Psoas muscle (tissue), 8 donors: ENCODE measurements around the gene RTP2. TPM values are rescaled to one million over a fixed set of nuclear protein-coding genes. Genes with fewer than 3 reads are reported as not detected.

Source experiments
- ATAC-seq, 4 donors: fragments of 200-7000 bp; cut with Tn5 transposase; one replicate each; pipeline ENCODE4 v1.9.1; 2020; ENCODE audit warnings: moderate library complexity in 3 of 4, mild to moderate bottlenecking in 2 of 4
- DNase-seq, 2 donors: peaks; one replicate each; pipeline ENCODE4 v3.0.0-alpha.2; 2020
- H3K27ac ChIP-seq: fragments of 200-600 bp; one replicate; pipeline ENCODE4 v1.8.0; 2022
- H3K27me3 ChIP-seq, 3 donors: fragments of 200-600 bp in 1 of 3; one replicate each; pipeline versions ENCODE4 v1.6.1 to v1.8.0; 2013 to 2022; ENCODE audit warnings: low read length in 2 of 3, mild to moderate bottlenecking in 2 of 3, moderate library complexity in 1 of 3; ENCODE audit not compliant: insufficient read depth in 3 of 3
- H3K36me3 ChIP-seq, 2 donors: fragments of 200-600 bp in 1 of 2; one replicate each; pipeline versions ENCODE4 v1.6.1 to v1.8.0; 2013 to 2022; ENCODE audit warnings: low read depth in 1 of 2, mild to moderate bottlenecking in 1 of 2, moderate library complexity in 1 of 2; ENCODE audit not compliant: insufficient read depth in 1 of 2
- H3K4me1 ChIP-seq: fragments of 200-600 bp; one replicate; pipeline ENCODE4 v1.8.0; 2022
- H3K4me3 ChIP-seq: fragments of 200-600 bp; one replicate; pipeline ENCODE4 v1.8.0; 2022; ENCODE audit warnings: mild to moderate bottlenecking
- H3K9me3 ChIP-seq: fragments of 200-600 bp; one replicate; pipeline ENCODE4 v1.8.0; 2022
- WGBS, 3 donors: extraction: QIAGEN DNeasy Blood & Tissue Kit; methylation state at CpG; one replicate each; pipeline versions ENCODE4 v1.1.6 to v1.1.7; 2013; 5-methylcytosine and 5-hydroxymethylcytosine counted together
- intact Hi-C, 2 donors: fragments of 100-400 bp; cut with DNase I; formaldehyde crosslinking; loops; one replicate each; pipeline versions ENCODE4 v1.11.0 to v1.14.2; 2022
- polyA plus RNA-seq, 3 donors: library from polyadenylated mRNA; stranded (reverse); fragments of 200-250 nt; gene quantifications; one replicate each; pipeline ENCODE4 v1.2.3, GENCODE V29; 2013
- total RNA-seq, 4 donors: library from RNA; stranded (reverse); fragmentation: NEBNext Ultra II Directional in 2 of 4; extraction: Animal tissue kit (Norgen Biotek cat#: 25700) in 2 of 4; gene quantifications; one replicate each; pipeline versions ENCODE4 v1.2.1 to v1.2.4, GENCODE V29; 2021 to 2023
- TF ChIP-seq, protein P1 (sequence below): fragments of 200-600 bp; IDR thresholded peaks from one replicate; pipeline ENCODE4 v1.8.0; 2022; ENCODE audit warnings: antibody characterized with exemption
- donor health status: healthy with polysubstance abuse.
- donor health status: DM: no; HTN: no; CAD: no; lungs with moderate emphysema.
- donor health status: Bipolar disorder and iron deficiency.
- donor health status: healthy.
- donor health status: DM: yes; HTN: yes; CAD: no.
- donor health status: DM: no; HTN: no; CAD: no.
- donor health status: DM: no; HTN: no; CAD: no.
- donor health status: DM: yes; HTN: yes; CAD: no.

The RTP2 gene
- total and polyA plus RNA-seq, 7 donors, result 0.08 to 4.0 (median 0.32) TPM; not detected in 2

DNA sequence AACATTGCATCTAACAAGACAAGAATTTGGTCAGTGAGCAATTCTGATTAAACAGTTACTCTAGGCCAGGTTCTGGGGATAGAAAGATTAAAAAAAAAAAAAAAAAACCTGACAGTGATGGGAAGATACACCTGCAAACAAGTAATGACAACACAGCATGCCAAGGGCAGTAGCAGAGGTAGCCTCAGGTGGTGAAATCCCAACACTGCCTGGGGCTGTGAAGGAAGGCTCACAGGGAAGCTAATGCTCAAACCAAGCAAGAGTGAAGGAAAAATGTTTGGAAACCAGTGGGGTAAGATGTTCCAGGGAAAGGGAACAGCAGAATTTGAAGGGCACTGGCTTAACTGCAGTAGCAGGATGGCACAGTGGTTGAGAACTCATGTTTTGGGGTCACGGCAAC lies 8.9 kb downstream of the RTP2 start:
- no peaks in the 10 kb centered on the region for H3K9me3 ChIP-seq
- 95 to 100% (median 98%) methylated on average over 1 of the region's 1 CpG for WGBS, 3 donors
- intact Hi-C loops, result no loop called here
- no peak for DNase-seq
- H3K36me3 ChIP-seq, result no peaks in the 10 kb centered on the region
- H3K27me3 ChIP-seq, result peaks cover 0 to 3% (median 0%) of the 10 kb centered on the region in 3 donors
- TF ChIP-seq, protein P1, sequence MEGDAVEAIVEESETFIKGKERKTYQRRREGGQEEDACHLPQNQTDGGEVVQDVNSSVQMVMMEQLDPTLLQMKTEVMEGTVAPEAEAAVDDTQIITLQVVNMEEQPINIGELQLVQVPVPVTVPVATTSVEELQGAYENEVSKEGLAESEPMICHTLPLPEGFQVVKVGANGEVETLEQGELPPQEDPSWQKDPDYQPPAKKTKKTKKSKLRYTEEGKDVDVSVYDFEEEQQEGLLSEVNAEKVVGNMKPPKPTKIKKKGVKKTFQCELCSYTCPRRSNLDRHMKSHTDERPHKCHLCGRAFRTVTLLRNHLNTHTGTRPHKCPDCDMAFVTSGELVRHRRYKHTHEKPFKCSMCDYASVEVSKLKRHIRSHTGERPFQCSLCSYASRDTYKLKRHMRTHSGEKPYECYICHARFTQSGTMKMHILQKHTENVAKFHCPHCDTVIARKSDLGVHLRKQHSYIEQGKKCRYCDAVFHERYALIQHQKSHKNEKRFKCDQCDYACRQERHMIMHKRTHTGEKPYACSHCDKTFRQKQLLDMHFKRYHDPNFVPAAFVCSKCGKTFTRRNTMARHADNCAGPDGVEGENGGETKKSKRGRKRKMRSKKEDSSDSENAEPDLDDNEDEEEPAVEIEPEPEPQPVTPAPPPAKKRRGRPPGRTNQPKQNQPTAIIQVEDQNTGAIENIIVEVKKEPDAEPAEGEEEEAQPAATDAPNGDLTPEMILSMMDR, result no peak
- H3K27ac ChIP-seq, result no peak overlapping the region
- H3K4me3 ChIP-seq, result no peak overlapping the region
- H3K4me1 ChIP-seq, result peaks cover 8% of the 10 kb centered on the region
- ATAC-seq, result no peak

- no peak for DNase-seq
- ATAC-seq, result no peak
- Histone ChIP-seq H3K27ac (no peak overlapping the region), H3K36me3 (no peaks in the 10 kb centered on the region), H3K4me3 (no peak overlapping the region), H3K9me3 (peaks cover 5% of the 10 kb centered on the region), H3K27me3 (peaks cover 0 to 3% (median 0%) of the 10 kb centered on the region in 3 donors), H3K4me1 (no peaks in the 10 kb centered on the region)
- 69 to 73% (median 71%) methylated on average over 4 of the region's 4 CpGs for WGBS, 3 donors
- TF ChIP-seq, protein P1, result no peak
- intact Hi-C loops, result no loop called here
These were observed 12.4 kb downstream of the RTP2 start for GRCh38 chr3:187689984-187690383.

DNA sequence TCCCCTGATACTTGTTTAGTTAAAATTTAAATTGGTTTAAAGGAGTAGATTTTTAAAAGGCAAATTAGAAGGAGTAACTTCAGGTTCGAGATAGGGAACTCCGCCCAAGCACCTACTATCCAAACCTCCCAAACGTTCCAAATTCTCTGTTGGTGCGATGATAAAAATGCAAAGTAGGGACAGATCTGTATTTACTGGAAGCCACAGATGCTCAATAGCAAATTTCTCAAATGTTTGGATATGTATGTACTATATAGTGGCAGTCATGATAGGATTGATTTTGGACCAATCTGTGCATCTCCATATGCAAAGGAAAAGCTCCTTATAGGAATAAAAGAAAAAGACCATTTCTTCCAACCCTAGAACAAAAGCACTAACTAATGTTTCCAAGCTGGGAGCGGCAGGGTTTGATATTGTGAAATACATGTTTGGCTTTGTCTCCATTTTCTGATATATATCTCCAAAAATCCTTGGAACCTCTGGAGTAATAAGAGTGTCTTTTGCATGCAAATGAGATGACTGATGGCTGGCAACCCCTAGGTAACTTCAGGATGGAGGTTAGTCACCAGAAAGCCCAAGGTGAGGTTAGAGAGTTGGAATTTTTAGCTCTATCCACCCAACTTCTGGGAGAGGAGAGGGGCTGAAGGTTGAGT lies 15.6 kb downstream of the RTP2 start:
- intact Hi-C loops, result no loop called here
- DNase-seq (no peak), ATAC-seq (no peak)
- H3K4me1 ChIP-seq, result no peaks in the 10 kb centered on the region
- H3K27ac ChIP-seq, result no peak overlapping the region
- H3K4me3 ChIP-seq, result no peak overlapping the region
- H3K36me3 ChIP-seq, result no peaks in the 10 kb centered on the region
- H3K9me3 ChIP-seq, result peaks cover 5% of the 10 kb centered on the region
- TF ChIP-seq, protein P1, result no peak
- WGBS, 3 donors, result 93 to 95% (median 94%) methylated on average over 5 of the region's 5 CpGs
- H3K27me3 ChIP-seq, result peaks cover 0 to 4% (median 2%) of the 10 kb centered on the region in 3 donors

DNA sequence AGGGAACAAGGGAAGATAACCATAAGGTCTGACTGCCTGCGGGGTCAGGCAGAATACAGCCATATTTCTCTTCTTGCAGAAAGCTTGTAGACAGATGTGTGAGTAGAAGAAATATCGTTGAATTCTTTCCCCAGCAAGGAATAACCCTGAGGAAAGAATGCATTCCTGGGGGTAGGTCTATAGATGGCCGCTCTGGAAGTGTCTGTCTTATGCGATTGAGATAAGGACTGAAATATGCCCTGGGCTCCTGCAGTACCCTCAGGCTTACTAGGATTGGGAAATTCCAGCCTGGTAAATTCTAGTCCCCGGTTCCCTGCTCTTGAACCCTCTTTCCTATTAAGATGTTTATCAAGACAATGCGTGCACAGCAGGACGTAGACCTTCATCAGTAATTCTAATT lies 16.4 kb downstream of the RTP2 start:
- H3K27ac ChIP-seq, result no peak overlapping the region
- H3K9me3 ChIP-seq, result peaks cover 5% of the 10 kb centered on the region
- TF ChIP-seq, protein P1, result no peak
- ATAC-seq (no peak), DNase-seq (no peak)
- H3K4me1 ChIP-seq, result no peaks in the 10 kb centered on the region
- intact Hi-C loops, result no loop called here
- H3K27me3 ChIP-seq, result peaks cover 0 to 4% (median 2%) of the 10 kb centered on the region in 3 donors
- H3K4me3 ChIP-seq, result no peak overlapping the region
- 89 to 92% (median 90%) methylated on average over 7 of the region's 7 CpGs for WGBS, 3 donors
- no peaks in the 10 kb centered on the region for H3K36me3 ChIP-seq

DNA sequence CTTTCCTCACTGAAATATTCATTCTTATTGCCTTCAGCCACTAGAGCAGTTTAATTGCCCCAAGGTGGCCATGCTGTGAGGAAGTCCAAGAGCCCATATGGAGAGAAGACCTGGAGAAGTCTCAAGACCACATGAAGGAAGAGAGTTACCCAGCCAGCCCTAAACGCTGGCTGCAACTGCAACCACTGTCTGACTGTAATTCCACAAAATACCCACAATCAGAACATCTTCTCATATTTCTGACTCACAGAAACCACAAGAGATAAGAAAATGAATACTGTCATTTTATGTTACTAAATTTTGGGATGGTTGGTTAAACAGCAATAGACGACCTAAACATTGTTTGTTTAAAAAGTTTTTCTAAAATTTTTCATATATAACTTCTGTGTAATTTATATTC lies 17.5 kb downstream of the RTP2 start:
- 65 to 74% (median 71%) methylated on average over 2 of the region's 2 CpGs for WGBS, 3 donors
- peaks cover 0 to 4% (median 2%) of the 10 kb centered on the region in 3 donors for H3K27me3 ChIP-seq
- H3K4me3 ChIP-seq, result no peak overlapping the region
- no peak for DNase-seq
- intact Hi-C loops, result no loop called here
- no peaks in the 10 kb centered on the region for H3K36me3 ChIP-seq
- no peak overlapping the region for H3K27ac ChIP-seq
- no peaks in the 10 kb centered on the region for H3K4me1 ChIP-seq
- TF ChIP-seq, protein P1, result no peak
- H3K9me3 ChIP-seq, result peaks cover 5% of the 10 kb centered on the region
- ATAC-seq, result no peak
